WTC11 (cell line): Measurements from ENCODE around the gene EYS.

Source experiments
- TF ChIP-seq, protein P1 (sequence below): fragments of 200-600 bp; IDR thresholded peaks from 2 replicates; pipeline ENCODE4 v1.8.0; 2022; ENCODE audit warnings: antibody characterized with exemption
- TF ChIP-seq, protein P2 (sequence below): sonication (generic); formaldehyde crosslinking; IDR thresholded peaks from 2 replicates; pipeline ENCODE4 v1.8.1; 2022; ENCODE audit warnings: low read depth, missing genetic modification reagents, borderline replicate concordance
- TF ChIP-seq, protein P3 (sequence below): sonication (generic); formaldehyde crosslinking; IDR thresholded peaks from 2 replicates; pipeline ENCODE4 v1.8.0; 2022; ENCODE audit warnings: mild to moderate bottlenecking, missing genetic modification reagents
- TF ChIP-seq, protein P4 (sequence below): sonication (generic); formaldehyde crosslinking; IDR thresholded peaks from 2 replicates; pipeline ENCODE4 v1.8.0; 2022; ENCODE audit warnings: mild to moderate bottlenecking, missing genetic modification reagents

DNA sequence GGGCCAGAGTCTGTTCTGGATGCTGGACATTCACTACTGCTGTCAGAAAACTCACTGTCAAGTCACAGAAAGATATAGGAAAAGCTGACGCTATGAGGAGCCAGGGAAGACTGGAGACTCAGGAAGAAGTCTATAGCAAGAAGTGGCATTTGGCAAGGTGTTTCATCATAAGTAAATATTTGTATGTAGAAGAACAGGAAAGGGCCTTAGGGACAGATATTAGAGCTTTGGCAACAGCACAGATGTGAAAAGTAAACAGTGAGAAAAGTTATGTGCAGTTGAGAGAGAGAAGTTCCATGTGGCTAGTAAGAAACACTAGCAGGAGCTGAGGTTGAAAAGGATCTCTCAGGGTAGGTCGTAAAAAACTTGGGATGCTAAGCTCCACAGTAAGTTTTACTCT lies 1202.5 kb downstream of the EYS start:
- TF ChIP-seq, protein P1, sequence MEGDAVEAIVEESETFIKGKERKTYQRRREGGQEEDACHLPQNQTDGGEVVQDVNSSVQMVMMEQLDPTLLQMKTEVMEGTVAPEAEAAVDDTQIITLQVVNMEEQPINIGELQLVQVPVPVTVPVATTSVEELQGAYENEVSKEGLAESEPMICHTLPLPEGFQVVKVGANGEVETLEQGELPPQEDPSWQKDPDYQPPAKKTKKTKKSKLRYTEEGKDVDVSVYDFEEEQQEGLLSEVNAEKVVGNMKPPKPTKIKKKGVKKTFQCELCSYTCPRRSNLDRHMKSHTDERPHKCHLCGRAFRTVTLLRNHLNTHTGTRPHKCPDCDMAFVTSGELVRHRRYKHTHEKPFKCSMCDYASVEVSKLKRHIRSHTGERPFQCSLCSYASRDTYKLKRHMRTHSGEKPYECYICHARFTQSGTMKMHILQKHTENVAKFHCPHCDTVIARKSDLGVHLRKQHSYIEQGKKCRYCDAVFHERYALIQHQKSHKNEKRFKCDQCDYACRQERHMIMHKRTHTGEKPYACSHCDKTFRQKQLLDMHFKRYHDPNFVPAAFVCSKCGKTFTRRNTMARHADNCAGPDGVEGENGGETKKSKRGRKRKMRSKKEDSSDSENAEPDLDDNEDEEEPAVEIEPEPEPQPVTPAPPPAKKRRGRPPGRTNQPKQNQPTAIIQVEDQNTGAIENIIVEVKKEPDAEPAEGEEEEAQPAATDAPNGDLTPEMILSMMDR: no peak
- TF ChIP-seq, protein P2, sequence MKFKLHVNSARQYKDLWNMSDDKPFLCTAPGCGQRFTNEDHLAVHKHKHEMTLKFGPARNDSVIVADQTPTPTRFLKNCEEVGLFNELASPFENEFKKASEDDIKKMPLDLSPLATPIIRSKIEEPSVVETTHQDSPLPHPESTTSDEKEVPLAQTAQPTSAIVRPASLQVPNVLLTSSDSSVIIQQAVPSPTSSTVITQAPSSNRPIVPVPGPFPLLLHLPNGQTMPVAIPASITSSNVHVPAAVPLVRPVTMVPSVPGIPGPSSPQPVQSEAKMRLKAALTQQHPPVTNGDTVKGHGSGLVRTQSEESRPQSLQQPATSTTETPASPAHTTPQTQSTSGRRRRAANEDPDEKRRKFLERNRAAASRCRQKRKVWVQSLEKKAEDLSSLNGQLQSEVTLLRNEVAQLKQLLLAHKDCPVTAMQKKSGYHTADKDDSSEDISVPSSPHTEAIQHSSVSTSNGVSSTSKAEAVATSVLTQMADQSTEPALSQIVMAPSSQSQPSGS (CRISPR knock-in tag): no peak
- TF ChIP-seq, protein P3, sequence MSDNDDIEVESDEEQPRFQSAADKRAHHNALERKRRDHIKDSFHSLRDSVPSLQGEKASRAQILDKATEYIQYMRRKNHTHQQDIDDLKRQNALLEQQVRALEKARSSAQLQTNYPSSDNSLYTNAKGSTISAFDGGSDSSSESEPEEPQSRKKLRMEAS (CRISPR knock-in tag): no peak
- TF ChIP-seq, protein P4, sequence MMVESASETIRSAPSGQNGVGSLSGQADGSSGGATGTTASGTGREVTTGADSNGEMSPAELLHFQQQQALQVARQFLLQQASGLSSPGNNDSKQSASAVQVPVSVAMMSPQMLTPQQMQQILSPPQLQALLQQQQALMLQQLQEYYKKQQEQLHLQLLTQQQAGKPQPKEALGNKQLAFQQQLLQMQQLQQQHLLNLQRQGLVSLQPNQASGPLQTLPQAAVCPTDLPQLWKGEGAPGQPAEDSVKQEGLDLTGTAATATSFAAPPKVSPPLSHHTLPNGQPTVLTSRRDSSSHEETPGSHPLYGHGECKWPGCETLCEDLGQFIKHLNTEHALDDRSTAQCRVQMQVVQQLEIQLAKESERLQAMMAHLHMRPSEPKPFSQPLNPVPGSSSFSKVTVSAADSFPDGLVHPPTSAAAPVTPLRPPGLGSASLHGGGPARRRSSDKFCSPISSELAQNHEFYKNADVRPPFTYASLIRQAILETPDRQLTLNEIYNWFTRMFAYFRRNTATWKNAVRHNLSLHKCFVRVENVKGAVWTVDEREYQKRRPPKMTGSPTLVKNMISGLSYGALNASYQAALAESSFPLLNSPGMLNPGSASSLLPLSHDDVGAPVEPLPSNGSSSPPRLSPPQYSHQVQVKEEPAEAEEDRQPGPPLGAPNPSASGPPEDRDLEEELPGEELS: no peak
